ENCODE data around the gene PSME1. TPM values are rescaled to one million over a fixed set of nuclear protein-coding genes. Genes with fewer than 3 reads are reported as not detected.

The PSME1 gene
- total and polyA plus RNA-seq, 4 donors: 63.3 to 237 (median 101) TPM

DNA sequence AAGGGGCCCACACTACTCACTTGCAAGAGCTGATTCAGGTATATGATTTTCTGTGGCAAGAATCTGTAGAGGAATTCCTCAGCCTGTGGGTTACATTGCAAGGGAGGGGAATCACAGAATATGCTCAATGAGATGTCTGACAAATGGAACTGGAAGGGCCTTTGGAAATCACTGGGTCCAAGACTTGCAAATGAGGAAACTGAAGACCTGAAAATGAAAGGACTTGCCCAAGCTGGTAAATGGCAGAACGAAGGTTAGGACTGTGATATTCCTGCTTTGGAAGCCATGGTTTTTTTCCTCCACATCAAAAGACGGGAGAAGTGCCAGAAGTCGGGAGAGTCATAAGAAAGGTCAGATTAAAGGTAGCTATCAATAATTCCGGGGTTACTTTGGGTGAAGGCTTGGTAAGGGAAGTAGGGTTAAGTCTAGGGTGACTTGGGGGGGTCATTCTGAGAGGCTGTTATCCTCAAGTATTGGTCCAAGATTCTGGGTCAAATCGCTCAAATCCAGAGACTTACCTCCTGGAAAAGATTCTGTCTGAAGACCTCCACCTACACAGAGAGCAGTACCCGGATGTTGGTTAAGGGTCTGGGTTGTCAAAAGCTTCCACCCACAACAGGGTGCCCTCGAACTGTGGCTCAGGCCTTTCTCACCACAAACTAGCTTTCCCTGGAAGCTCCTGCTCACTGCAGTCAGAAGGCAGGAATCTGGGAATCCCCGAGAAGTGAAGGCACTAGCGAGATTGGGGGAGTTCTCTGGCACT is 9.9 kb downstream of the PSME1 start:
- peak overlapping the region; percentile 89 to 91 for H3K27ac ChIP-seq (ENCODE audit: low read depth in 1 of 2, low read length in 2 of 2)
- H3K4me1 ChIP-seq (ENCODE audit: control insufficient read depth in 4 of 4, insufficient read depth in 4 of 4, low read length in 3 of 4): peaks cover 3 to 44% (median 27%) of the 10 kb centered on the region in 4 donors
- H3K9ac ChIP-seq (ENCODE audit: low read depth in 1 of 2, low read length in 2 of 2): peak overlapping the region; percentile 51 to 63
- no peaks in the 10 kb centered on the region for H3K27me3 ChIP-seq (ENCODE audit: control insufficient read depth in 4 of 4, insufficient read depth in 4 of 4, low read length in 3 of 4)
- WGBS: 3% methylated on average over 9 of the region's 9 CpGs
- no peak for TF ChIP-seq EGR1 (IDR thresholded peaks at IDR 0.05; ENCODE audit: low read depth in 2 of 2)
- no peak for TF ChIP-seq FOXA1 (IDR thresholded peaks at IDR 0.05)
- TF ChIP-seq HNF4A (conservative IDR thresholded peaks at IDR 0.05): no peak
- no peak for TF ChIP-seq SP1 (IDR thresholded peaks at IDR 0.05)
- TF ChIP-seq, protein P1, sequence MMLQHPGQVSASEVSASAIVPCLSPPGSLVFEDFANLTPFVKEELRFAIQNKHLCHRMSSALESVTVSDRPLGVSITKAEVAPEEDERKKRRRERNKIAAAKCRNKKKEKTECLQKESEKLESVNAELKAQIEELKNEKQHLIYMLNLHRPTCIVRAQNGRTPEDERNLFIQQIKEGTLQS (IDR thresholded peaks at IDR 0.05): no peak
- no peak for TF ChIP-seq TAF1 (conservative IDR thresholded peaks at IDR 0.05)
- TF ChIP-seq RAD21 (IDR thresholded peaks at IDR 0.05): no peak
- no peak for TF ChIP-seq YY1 (IDR thresholded peaks at IDR 0.05)
- TF ChIP-seq, protein P2, sequence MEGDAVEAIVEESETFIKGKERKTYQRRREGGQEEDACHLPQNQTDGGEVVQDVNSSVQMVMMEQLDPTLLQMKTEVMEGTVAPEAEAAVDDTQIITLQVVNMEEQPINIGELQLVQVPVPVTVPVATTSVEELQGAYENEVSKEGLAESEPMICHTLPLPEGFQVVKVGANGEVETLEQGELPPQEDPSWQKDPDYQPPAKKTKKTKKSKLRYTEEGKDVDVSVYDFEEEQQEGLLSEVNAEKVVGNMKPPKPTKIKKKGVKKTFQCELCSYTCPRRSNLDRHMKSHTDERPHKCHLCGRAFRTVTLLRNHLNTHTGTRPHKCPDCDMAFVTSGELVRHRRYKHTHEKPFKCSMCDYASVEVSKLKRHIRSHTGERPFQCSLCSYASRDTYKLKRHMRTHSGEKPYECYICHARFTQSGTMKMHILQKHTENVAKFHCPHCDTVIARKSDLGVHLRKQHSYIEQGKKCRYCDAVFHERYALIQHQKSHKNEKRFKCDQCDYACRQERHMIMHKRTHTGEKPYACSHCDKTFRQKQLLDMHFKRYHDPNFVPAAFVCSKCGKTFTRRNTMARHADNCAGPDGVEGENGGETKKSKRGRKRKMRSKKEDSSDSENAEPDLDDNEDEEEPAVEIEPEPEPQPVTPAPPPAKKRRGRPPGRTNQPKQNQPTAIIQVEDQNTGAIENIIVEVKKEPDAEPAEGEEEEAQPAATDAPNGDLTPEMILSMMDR (IDR thresholded peaks at IDR 0.05; ENCODE audit: low read depth, low read length, missing input control): no peak
- no peak for TF ChIP-seq FOXA2 (IDR thresholded peaks at IDR 0.05)
- TF ChIP-seq, protein P3, sequence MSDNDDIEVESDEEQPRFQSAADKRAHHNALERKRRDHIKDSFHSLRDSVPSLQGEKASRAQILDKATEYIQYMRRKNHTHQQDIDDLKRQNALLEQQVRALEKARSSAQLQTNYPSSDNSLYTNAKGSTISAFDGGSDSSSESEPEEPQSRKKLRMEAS (IDR thresholded peaks at IDR 0.05): no peak
- TF ChIP-seq RXRA (IDR thresholded peaks at IDR 0.05): no peak
- TF ChIP-seq, protein P4, sequence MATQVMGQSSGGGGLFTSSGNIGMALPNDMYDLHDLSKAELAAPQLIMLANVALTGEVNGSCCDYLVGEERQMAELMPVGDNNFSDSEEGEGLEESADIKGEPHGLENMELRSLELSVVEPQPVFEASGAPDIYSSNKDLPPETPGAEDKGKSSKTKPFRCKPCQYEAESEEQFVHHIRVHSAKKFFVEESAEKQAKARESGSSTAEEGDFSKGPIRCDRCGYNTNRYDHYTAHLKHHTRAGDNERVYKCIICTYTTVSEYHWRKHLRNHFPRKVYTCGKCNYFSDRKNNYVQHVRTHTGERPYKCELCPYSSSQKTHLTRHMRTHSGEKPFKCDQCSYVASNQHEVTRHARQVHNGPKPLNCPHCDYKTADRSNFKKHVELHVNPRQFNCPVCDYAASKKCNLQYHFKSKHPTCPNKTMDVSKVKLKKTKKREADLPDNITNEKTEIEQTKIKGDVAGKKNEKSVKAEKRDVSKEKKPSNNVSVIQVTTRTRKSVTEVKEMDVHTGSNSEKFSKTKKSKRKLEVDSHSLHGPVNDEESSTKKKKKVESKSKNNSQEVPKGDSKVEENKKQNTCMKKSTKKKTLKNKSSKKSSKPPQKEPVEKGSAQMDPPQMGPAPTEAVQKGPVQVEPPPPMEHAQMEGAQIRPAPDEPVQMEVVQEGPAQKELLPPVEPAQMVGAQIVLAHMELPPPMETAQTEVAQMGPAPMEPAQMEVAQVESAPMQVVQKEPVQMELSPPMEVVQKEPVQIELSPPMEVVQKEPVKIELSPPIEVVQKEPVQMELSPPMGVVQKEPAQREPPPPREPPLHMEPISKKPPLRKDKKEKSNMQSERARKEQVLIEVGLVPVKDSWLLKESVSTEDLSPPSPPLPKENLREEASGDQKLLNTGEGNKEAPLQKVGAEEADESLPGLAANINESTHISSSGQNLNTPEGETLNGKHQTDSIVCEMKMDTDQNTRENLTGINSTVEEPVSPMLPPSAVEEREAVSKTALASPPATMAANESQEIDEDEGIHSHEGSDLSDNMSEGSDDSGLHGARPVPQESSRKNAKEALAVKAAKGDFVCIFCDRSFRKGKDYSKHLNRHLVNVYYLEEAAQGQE (IDR thresholded peaks at IDR 0.05): no peak
- TF ChIP-seq, protein P5, sequence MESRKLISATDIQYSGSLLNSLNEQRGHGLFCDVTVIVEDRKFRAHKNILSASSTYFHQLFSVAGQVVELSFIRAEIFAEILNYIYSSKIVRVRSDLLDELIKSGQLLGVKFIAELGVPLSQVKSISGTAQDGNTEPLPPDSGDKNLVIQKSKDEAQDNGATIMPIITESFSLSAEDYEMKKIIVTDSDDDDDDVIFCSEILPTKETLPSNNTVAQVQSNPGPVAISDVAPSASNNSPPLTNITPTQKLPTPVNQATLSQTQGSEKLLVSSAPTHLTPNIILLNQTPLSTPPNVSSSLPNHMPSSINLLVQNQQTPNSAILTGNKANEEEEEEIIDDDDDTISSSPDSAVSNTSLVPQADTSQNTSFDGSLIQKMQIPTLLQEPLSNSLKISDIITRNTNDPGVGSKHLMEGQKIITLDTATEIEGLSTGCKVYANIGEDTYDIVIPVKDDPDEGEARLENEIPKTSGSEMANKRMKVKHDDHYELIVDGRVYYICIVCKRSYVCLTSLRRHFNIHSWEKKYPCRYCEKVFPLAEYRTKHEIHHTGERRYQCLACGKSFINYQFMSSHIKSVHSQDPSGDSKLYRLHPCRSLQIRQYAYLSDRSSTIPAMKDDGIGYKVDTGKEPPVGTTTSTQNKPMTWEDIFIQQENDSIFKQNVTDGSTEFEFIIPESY (IDR thresholded peaks at IDR 0.05): no peak
- TF ChIP-seq GABPA (IDR thresholded peaks at IDR 0.05 in 1 of 2, conservative IDR thresholded peaks at IDR 0.05 in 1 of 2): no peak
- TF ChIP-seq HNF4G (IDR thresholded peaks at IDR 0.05): no peak
- TF ChIP-seq NR2F2 (IDR thresholded peaks at IDR 0.05): no peak
- no peak for DNase-seq (ENCODE audit: low spot score)
- peak overlapping the region; percentile 69 to 82 (median 72) for H3K4me3 ChIP-seq (ENCODE audit: low read depth in 1 of 3, low read length in 3 of 3)
- H3K9me3 ChIP-seq (ENCODE audit: control insufficient read depth in 4 of 4, low read length in 3 of 4): no peaks in the 10 kb centered on the region
- peaks cover 5 to 26% (median 21%) of the 10 kb centered on the region in 4 donors for H3K36me3 ChIP-seq (ENCODE audit: control insufficient read depth in 4 of 4, insufficient read depth in 3 of 4, low read depth in 1 of 4, low read length in 3 of 4)
